DOHH2 (cell line): Measurements from ENCODE around the gene NDUFC2.
"Not testable (repeated sequence)": the region's sequence is repeated elsewhere in the genome, so short reads cannot be mapped to it uniquely, and the experiment has no call there.

ENCODE experiments used
- EZH2phosphoT487 ChIP-seq: fragments of 200-600 bp; sonication (generic); IDR thresholded peaks from 2 replicates; pipeline ENCODE4 v1.6.1; 2017; ENCODE audit warnings: borderline replicate concordance, mild to moderate bottlenecking, antibody characterized with exemption, low read length, moderate library complexity, mixed read lengths
- TF ChIP-seq, protein P1 (sequence below): fragments of 200-600 bp; sonication (generic); IDR thresholded peaks from one replicate; pipeline ENCODE4 v1.5.1; 2014; ENCODE audit warnings: antibody characterized with exemption, mild to moderate bottlenecking, low read depth, low read length; ENCODE audit not compliant: poor library complexity, severe bottlenecking

DNA sequence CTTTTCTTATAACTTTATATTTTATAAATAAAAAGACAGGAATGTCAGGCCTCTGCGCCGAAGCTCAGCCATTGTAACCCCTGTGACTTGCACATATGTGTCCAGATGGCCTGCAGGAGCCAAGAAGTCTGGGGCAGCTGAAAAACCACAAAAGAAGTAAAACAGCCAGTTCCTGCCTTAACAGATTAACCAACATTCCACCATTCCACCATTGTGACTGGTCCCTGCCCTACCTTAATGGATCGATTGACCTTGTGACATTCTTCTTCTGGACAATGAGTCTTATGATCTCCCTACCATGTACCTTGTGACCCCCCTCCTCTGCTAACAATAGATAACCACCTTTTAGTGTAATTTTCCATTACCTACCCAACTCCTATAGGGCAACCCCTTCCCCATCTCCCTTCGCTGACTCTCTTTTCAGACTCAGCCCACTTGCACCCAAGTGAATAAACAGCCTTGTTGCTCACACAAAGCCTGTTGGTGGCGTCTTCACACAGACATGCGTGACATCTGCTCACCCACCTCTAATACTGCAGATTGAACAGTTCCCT is 6.9 kb upstream of the NDUFC2 start:
- TF ChIP-seq, protein P1, sequence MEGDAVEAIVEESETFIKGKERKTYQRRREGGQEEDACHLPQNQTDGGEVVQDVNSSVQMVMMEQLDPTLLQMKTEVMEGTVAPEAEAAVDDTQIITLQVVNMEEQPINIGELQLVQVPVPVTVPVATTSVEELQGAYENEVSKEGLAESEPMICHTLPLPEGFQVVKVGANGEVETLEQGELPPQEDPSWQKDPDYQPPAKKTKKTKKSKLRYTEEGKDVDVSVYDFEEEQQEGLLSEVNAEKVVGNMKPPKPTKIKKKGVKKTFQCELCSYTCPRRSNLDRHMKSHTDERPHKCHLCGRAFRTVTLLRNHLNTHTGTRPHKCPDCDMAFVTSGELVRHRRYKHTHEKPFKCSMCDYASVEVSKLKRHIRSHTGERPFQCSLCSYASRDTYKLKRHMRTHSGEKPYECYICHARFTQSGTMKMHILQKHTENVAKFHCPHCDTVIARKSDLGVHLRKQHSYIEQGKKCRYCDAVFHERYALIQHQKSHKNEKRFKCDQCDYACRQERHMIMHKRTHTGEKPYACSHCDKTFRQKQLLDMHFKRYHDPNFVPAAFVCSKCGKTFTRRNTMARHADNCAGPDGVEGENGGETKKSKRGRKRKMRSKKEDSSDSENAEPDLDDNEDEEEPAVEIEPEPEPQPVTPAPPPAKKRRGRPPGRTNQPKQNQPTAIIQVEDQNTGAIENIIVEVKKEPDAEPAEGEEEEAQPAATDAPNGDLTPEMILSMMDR, result not testable (repeated sequence)
- TF ChIP-seq EZH2phosphoT487, result not testable (repeated sequence)
